ENCODE data around the gene PRAMEF1.
"Not testable (repeated sequence)": the region's sequence is repeated elsewhere in the genome, so short reads cannot be mapped to it uniquely, and the experiment has no call there.

- TF ChIP-seq TARDBP (CRISPR knock-in tag; IDR thresholded peaks at IDR 0.05); LRRFIP1 (CRISPR knock-in tag; conservative IDR thresholded peaks at IDR 0.05); CEBPB (IDR thresholded peaks at IDR 0.05; ENCODE audit: borderline replicate concordance, low read depth, low read length); TAF1 (CRISPR knock-in tag; IDR thresholded peaks at IDR 0.05); PRDM10 (CRISPR knock-in tag; IDR thresholded peaks at IDR 0.05; ENCODE audit: low read depth); ZNF547 (CRISPR knock-in tag; IDR thresholded peaks at IDR 0.05); HNRNPUL1 (IDR thresholded peaks at IDR 0.05; ENCODE audit: low read depth, low read length); RBM22 (optimal IDR thresholded peaks at IDR 0.05; ENCODE audit: low read length); ZNF747 (CRISPR knock-in tag; IDR thresholded peaks at IDR 0.05; ENCODE audit: borderline replicate concordance); MLLT10 (CRISPR knock-in tag; IDR thresholded peaks at IDR 0.05): not testable (repeated sequence)
- TF ChIP-seq, protein P1, sequence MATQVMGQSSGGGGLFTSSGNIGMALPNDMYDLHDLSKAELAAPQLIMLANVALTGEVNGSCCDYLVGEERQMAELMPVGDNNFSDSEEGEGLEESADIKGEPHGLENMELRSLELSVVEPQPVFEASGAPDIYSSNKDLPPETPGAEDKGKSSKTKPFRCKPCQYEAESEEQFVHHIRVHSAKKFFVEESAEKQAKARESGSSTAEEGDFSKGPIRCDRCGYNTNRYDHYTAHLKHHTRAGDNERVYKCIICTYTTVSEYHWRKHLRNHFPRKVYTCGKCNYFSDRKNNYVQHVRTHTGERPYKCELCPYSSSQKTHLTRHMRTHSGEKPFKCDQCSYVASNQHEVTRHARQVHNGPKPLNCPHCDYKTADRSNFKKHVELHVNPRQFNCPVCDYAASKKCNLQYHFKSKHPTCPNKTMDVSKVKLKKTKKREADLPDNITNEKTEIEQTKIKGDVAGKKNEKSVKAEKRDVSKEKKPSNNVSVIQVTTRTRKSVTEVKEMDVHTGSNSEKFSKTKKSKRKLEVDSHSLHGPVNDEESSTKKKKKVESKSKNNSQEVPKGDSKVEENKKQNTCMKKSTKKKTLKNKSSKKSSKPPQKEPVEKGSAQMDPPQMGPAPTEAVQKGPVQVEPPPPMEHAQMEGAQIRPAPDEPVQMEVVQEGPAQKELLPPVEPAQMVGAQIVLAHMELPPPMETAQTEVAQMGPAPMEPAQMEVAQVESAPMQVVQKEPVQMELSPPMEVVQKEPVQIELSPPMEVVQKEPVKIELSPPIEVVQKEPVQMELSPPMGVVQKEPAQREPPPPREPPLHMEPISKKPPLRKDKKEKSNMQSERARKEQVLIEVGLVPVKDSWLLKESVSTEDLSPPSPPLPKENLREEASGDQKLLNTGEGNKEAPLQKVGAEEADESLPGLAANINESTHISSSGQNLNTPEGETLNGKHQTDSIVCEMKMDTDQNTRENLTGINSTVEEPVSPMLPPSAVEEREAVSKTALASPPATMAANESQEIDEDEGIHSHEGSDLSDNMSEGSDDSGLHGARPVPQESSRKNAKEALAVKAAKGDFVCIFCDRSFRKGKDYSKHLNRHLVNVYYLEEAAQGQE (IDR thresholded peaks at IDR 0.05; ENCODE audit: borderline replicate concordance in 1 of 2, low read depth in 1 of 2, low read length in 2 of 2) = not testable (repeated sequence)
- TF ChIP-seq, protein P2, sequence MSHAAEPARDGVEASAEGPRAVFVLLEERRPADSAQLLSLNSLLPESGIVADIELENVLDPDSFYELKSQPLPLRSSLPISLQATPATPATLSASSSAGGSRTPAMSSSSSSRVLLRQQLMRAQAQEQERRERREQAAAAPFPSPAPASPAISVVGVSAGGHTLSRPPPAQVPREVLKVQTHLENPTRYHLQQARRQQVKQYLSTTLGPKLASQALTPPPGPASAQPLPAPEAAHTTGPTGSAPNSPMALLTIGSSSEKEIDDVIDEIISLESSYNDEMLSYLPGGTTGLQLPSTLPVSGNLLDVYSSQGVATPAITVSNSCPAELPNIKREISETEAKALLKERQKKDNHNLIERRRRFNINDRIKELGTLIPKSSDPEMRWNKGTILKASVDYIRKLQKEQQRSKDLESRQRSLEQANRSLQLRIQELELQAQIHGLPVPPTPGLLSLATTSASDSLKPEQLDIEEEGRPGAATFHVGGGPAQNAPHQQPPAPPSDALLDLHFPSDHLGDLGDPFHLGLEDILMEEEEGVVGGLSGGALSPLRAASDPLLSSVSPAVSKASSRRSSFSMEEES (CRISPR knock-in tag; IDR thresholded peaks at IDR 0.05) = not testable (repeated sequence)
These were observed 42.1 kb downstream of the PRAMEF1 start for GRCh38 chr1:12833251-12833650.

Measured in HepG2 (cell line).